Measurements from ENCODE around the gene GPR55.

GPR55 gene

GRCh38 chr2:230916218-230916617, 8.8 kb downstream of the GPR55 start:
- DNase-seq, result peak; percentile 40

- DNase-seq, result no peak
Observed at GRCh38 chr2:230915319-230915718, 9.7 kb downstream of the GPR55 start.

- DNase-seq, result peak; percentile 56
Observed at GRCh38 chr2:230914886-230915285, 10.2 kb downstream of the GPR55 start.

GRCh38 chr2:230913406-230914143, 11.5 kb downstream of the GPR55 start:
- peak; percentile 47 for DNase-seq

- no peak for DNase-seq
Observed at GRCh38 chr2:230912724-230913123, 12.3 kb downstream of the GPR55 start.

- DNase-seq, result peak; percentile 42
Observed at GRCh38 chr2:230912046-230912445, 13.0 kb downstream of the GPR55 start.

- peak; percentile 54 for DNase-seq
Observed at GRCh38 chr2:230910546-230911177, 14.4 kb downstream of the GPR55 start.

GRCh38 chr2:230909841-230910545, 15.0 kb downstream of the GPR55 start:
- peak; percentile 54 for DNase-seq

- peak; percentile 71 for DNase-seq
Observed at GRCh38 chr2:230908595-230909191, 16.3 kb downstream of the GPR55 start.

- DNase-seq, result no peak
Observed at GRCh38 chr2:230908092-230908594, 16.9 kb downstream of the GPR55 start.

- DNase-seq, result peak; percentile 56
Observed at GRCh38 chr2:230907361-230908091, 17.5 kb downstream of the GPR55 start.

- DNase-seq, result peak; percentile 59
Observed at GRCh38 chr2:230906471-230907230, 18.4 kb downstream of the GPR55 start.

- DNase-seq, result peak; percentile 90
Observed at GRCh38 chr2:230905448-230906421, 19.3 kb downstream of the GPR55 start.

GRCh38 chr2:230904856-230905447, 20.1 kb downstream of the GPR55 start:
- DNase-seq, result no peak

GRCh38 chr2:230903231-230904150, 21.6 kb downstream of the GPR55 start:
- peak; percentile 58 for DNase-seq

- DNase-seq, result peak; percentile 84
Observed at GRCh38 chr2:230902180-230902899, 22.7 kb downstream of the GPR55 start.

GRCh38 chr2:230901006-230901405, 24.0 kb downstream of the GPR55 start:
- DNase-seq, result peak; percentile 52

GRCh38 chr2:230900336-230900995, 24.6 kb downstream of the GPR55 start:
- peak; percentile 57 for DNase-seq

All from activated CD8-positive, alpha-beta memory T cell treated with anti-CD3 and anti-CD28 coated beads for 24 hours (primary cell).